Retinal pigment epithelial cell (primary cell): Measurements from ENCODE around the gene SCNM1.

Experiments
- DNase-seq: peaks from one replicate; pipeline ENCODE4 v3.0.0-alpha.2; 2010; ENCODE audit warnings: low read depth
- H3K4me3 ChIP-seq: 2 replicates; pipeline ENCODE4 v1.5.1; 2011; ENCODE audit warnings: mild to moderate bottlenecking, low read length, control low read depth, moderate library complexity
- CTCF ChIP-seq: conservative IDR thresholded peaks from 2 replicates; pipeline ENCODE4 v1.5.1; 2011; ENCODE audit warnings: low read depth, low read length, control low read depth, inconsistent platforms

Gene SCNM1

GRCh38 chr1:151133018-151133806 lies 32.7 kb upstream of the SCNM1 start:
- no peak for TF ChIP-seq CTCF
- DNase-seq: no peak
- no peak overlapping the region for H3K4me3 ChIP-seq

- H3K4me3 ChIP-seq: no peak overlapping the region
- DNase-seq: no peak
- TF ChIP-seq CTCF: no peak
Observed at GRCh38 chr1:151134396-151134795, 31.5 kb upstream of the SCNM1 start.

- no peak for DNase-seq
- no peak overlapping the region for H3K4me3 ChIP-seq
- no peak for TF ChIP-seq CTCF
Observed at GRCh38 chr1:151134991-151135390, 31.0 kb upstream of the SCNM1 start.

GRCh38 chr1:151135433-151136385 lies 30.2 kb upstream of the SCNM1 start:
- H3K4me3 ChIP-seq: no peak overlapping the region
- no peak for TF ChIP-seq CTCF
- no peak for DNase-seq

- no peak for DNase-seq
- TF ChIP-seq CTCF: no peak
- H3K4me3 ChIP-seq: no peak overlapping the region
Observed at GRCh38 chr1:151137789-151138188, 28.2 kb upstream of the SCNM1 start.

- no peak for DNase-seq
- H3K4me3 ChIP-seq: no peak overlapping the region
- TF ChIP-seq CTCF: no peak
Observed at GRCh38 chr1:151142411-151143056, 23.4 kb upstream of the SCNM1 start.
